ENCODE results near the gene CAPZB.
"Not testable (repeated sequence)": the region's sequence is repeated elsewhere in the genome, so short reads cannot be mapped to it uniquely, and the experiment has no call there.

The CAPZB gene

GRCh38 chr1:19485362-19486187 is at the start of gene CAPZB:
CAPZB (minus strand) TSS chr1:19485539; CDS start chr1:19485438, 101 bp downstream.
- peak; percentile 91 for DNase-seq

GRCh38 chr1:19534281-19534680 is 48.9 kb upstream of the CAPZB start:
- no peak for DNase-seq

DNA sequence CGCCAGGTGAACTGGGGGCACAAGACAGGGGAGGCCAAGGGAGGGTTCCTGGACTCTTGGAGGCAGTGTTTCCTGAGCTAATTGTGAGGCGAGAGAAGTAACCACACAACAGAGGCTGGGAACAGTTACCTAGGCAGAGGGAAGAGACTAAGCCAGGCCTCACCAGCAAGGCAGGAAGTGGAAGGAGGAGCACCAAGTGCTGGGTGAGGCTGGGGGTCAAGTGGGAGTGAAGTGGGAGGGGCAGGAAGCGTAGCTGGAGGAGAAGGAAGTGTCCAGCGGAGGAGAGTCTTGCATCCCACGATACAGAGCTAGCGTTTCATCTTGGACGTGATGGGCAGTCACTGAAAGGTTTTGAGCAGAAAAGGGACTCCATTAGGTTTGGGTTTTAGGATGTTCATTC is 48.3 kb upstream of the CAPZB start:
- no peak for DNase-seq

- DNase-seq = no peak
Measured at GRCh38 chr1:19532519-19532918, 47.2 kb upstream of the CAPZB start.

DNA sequence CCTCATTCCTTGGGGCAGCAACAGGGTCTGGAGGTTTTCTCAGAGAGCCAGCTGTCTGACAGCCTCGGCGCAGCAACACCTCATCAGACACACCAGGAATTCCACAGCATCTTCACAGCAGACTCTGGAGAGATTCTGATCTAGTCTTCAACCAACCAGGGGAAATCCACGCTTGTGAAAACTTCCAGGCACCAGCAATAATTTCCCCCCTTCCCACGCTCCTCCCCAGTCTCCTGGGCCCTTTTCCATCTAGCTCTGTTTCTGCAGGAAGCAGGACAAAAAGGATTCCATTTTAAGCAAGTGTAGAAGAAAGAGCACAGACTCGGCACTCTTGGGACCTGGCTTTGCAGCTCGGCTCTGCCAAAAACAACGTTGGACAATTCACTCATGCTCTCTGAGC is 44.3 kb upstream of the CAPZB start:
- no peak for DNase-seq

- DNase-seq = no peak
Measured at GRCh38 chr1:19528438-19528837, 43.1 kb upstream of the CAPZB start.

DNA sequence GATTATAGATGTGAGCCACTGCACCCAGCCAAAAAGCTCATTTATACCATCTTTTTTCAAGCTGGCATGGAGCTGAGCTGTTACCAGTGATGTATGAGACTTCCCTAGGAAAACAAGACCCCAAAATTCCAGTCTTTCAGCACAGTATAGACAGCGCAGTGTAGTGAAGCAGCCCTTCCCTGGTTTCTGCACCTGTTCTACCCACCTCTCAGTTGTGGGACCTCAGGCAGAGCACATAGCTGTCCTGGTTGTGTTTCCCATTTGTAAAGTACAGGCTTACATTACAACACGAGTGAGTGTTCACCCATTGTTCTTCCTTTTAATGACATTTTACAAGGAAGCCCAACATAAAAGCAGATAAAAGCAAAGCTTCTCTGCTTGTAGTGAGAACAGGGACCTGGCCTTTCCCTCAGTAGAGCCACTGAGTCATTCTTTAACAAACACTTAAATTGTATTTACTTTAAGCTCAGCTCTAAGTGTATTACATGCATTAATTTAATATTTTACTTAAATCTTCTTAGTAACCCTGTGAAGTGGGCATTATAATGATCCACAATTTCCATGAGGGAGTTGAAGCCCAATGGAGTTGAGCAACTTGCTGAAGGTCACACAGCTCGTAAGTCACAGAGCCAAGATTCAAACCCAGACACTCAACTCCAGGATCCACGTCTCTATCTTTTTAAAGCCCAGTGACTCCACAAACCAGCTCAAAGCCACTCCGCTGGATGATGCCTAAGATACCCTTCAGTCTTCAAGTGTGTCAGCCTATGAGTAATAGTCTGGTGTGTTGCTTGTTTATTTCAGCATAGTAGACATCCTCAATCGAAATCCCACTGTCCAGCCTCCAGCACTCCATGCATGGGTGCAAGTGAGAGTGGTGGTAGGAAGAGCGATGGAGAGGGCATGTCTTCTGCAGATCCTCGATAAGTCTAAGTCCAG is 40.5 kb upstream of the CAPZB start:
- no peak for DNase-seq

DNA sequence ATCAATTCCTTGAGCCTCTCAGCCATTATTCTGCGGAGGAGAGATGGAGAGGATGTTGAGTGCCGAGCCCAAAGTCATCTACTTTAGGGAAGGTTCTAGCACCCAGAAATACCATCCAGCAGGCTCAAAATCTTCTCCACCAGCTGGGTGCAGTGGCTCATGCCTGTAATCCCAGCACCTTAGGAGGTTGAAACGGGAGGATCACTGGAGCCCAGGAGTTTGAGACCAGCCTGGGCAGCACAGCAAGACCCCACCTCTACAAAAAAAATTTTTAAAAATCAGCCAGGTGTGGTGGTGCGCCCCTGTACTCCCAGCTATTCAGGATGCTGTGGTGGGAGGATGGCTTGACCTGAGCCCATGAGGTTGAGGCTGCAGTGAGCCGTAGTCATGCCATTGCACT is 39.5 kb upstream of the CAPZB start:
- no peak for DNase-seq

DNA sequence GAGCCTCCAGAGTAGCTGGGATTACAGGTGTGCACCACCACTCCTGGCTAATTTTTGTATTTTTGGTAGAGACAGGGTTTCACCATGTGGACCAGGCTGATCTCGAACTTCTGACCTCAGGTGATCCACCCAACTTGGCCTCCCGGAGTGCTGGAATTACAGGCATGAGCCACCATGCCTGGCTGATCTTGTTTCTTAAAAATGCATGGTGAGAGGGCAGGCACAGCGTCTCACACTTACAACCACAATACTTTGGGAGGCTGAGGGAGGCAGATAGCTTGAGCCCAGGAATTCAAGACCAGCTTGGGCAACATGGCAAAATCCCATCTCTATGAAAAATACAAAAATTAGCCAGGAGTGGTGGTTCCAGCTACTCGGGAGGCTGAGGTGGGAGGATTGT is 37.2 kb upstream of the CAPZB start:
- not testable (repeated sequence) for DNase-seq

DNA sequence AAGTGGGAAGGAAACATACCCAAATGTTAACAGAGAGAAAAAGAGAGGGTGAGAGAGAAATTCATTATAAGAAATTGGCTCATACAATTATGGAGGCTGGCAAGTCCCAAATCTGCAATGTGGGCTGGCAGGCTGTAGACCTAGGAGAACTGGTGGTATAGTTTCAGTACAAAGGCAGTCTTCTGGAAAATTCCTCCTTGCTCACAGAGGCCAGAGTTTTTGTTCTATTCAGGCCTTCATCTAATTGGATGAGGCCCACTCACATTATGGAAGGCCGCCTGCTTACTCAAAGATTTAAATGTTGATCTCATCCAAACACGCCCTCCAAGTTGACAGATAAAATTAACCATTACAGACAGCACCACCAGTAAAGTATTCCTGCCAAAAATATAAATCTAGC is 36.1 kb upstream of the CAPZB start:
- no peak for DNase-seq

GRCh38 chr1:19517017-19517416 is 31.7 kb upstream of the CAPZB start:
- DNase-seq = no peak

GRCh38 chr1:19515201-19515600 is 29.9 kb upstream of the CAPZB start:
- DNase-seq = no peak

DNA sequence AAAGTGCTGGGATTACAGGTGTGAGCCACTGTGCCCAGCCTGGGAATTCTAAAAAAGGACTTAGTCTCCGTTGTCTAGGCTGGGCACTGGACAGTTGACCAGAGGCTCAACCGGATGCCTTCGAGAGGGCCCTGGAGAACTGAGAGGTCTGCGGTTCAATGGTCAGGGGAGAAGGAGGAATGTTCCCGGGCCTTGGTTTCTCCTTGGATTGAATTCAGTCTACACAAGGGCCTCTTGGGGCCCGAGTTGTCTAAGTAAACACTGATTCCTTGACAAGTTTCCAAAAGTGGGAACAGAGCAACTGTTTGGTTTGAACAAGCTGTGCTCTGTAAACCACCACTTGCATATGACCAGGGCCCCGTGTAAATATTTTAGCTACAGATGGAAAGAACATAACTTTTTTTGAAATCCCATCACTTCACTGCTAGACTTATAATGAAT is 29.1 kb upstream of the CAPZB start:
- no peak for DNase-seq

- no peak for DNase-seq
Measured at GRCh38 chr1:19512545-19512944, 27.2 kb upstream of the CAPZB start.

DNA sequence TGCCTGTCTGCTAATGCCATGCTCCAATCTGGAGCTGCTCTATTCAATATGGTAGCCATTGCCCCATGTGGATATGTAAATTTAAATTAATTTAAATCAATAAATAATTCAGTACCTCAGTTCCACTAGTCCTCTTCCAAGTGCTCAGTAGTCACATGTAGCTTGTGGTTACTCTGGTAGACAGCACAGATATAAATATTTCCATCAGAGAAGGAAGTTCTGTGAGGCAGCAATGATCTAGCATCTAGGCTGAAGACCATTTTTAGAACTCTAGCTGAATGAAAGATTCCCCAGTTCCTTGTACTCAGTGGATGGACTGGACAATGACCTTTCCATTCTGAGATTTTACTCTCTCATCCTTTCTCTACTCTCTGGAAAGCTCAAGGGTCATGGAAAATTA is 25.8 kb upstream of the CAPZB start:
- no peak for DNase-seq

GRCh38 chr1:19509647-19510046 is 24.3 kb upstream of the CAPZB start:
- not testable (repeated sequence) for DNase-seq

DNA sequence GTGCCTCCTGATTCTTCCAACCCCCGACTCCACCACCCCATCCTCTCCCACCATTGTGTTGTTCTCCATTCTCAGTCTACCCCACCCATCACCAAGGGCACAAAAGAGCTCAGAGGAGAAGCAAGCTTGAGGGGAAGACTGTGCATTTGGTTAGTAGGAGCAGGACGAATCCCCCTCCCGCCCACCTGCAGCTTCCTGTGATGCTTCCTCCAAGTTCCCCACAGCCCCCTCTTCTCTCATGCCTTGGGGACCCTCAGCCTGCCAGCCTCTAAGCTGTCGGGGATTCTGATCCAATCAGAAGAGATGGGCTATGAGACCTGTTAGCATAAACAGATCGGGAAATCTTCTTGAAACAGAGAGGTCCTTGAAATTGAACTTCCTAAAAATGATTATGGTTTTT is 22.2 kb upstream of the CAPZB start:
- DNase-seq = no peak

- no peak for DNase-seq
Measured at GRCh38 chr1:19505693-19506457, 20.5 kb upstream of the CAPZB start.

GRCh38 chr1:19504796-19505692 is 19.7 kb upstream of the CAPZB start:
- no peak for DNase-seq

- not testable (repeated sequence) for DNase-seq
Measured at GRCh38 chr1:19502284-19502683, 16.9 kb upstream of the CAPZB start.

GRCh38 chr1:19499887-19500286 is 14.5 kb upstream of the CAPZB start:
- not testable (repeated sequence) for DNase-seq

GRCh38 chr1:19497443-19497842 is 12.1 kb upstream of the CAPZB start:
- not testable (repeated sequence) for DNase-seq
